Middle frontal gyrus (tissue), 1 donor: Measurements from ENCODE around the gene DGKK.
"Not testable (repeated sequence)": the region's sequence is repeated elsewhere in the genome, so short reads cannot be mapped to it uniquely, and the experiment has no call there.

Experiments
- DNase-seq: peaks from one replicate; pipeline ENCODE4 v3.0.0-alpha.2; 2015; ENCODE audit warnings: low spot score; ENCODE audit errors: extremely low spot score

DGKK gene

DNA sequence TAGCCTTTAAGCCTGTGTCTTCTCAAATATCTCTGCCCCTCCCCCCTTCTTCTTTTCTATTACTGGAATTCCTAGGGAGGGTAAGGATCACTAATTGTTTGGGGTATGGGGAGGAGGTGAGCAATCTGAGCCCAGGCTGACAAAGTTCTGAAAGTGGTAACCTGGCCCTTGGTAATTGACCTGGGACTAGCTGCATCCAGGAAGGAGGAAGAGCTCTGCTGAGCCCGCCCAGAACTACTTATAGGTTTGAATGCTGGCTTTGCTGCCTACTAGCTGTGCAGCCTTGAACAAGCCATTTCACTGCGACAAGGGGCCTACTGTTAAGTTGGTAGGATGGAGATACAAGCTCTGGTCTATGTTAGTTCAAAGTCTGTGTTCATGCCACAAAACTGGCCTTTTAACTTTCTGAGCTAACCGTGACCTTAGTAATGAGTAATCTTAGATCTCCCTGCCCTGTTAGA, 37.8 kb downstream of the DGKK start:
- DNase-seq, result no peak

GRCh38 chrX:50431623-50432022, 39.0 kb downstream of the DGKK start:
- DNase-seq, result no peak

DNA sequence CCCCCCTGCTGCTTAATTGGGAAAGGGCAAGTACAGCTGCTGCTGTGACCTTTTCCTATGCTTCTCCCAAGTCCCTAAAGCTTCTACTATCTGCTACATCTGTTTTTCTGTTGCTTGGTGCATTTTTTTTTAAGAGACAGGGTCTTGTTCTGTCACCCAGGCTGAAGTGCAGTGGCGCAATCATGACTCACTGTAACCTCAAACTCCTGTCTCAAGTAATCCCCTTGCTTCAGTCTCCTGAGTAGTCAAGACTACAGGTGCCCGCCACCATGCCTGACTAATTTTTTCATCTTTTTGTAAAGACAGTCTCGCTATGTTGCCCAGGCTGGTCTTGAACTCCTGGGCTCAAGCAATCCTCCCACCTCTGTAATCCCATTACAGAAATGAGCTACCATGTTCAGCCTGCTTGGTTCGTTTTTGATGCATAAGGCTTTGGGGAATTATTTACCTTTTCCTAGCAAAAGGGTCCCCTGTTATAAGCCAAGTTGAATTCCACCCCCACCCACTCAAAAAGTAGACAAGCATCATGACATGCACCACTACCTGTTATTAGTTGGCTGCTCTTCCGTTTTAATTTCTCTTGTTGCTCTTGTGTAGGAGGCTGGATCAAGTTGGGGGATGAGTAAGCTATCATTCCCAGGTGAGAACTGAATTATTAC, 39.6 kb downstream of the DGKK start:
- no peak for DNase-seq

GRCh38 chrX:50428174-50428573, 42.5 kb downstream of the DGKK start:
- no peak for DNase-seq

GRCh38 chrX:50407976-50408375, 62.6 kb downstream of the DGKK start:
- no peak for DNase-seq

DNA sequence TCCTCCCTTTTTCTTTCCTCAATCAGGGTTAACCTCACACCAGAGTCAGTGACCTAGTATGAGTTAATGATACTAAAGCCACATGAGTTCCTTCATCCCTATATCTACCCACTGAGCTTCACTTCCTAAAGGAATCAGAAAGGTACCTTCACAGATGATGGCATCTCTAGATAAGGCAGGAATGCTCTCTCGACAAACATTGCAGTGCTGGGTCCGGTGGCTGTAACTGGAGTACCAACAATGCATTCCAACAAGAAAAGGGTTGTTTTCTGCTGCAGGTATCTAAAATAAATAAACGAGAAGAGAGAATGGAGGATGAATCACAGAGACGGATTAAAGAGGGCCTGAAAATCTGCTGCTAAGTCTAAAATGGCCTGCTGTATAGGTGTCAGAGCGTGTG, 66.7 kb downstream of the DGKK start:
- no peak for DNase-seq

GRCh38 chrX:50402886-50403285, 67.7 kb downstream of the DGKK start:
- DNase-seq, result no peak

GRCh38 chrX:50393902-50394301, 76.7 kb downstream of the DGKK start:
- DNase-seq, result no peak

- DNase-seq, result no peak
Measured at GRCh38 chrX:50386520-50386919, 84.1 kb downstream of the DGKK start.

DNA sequence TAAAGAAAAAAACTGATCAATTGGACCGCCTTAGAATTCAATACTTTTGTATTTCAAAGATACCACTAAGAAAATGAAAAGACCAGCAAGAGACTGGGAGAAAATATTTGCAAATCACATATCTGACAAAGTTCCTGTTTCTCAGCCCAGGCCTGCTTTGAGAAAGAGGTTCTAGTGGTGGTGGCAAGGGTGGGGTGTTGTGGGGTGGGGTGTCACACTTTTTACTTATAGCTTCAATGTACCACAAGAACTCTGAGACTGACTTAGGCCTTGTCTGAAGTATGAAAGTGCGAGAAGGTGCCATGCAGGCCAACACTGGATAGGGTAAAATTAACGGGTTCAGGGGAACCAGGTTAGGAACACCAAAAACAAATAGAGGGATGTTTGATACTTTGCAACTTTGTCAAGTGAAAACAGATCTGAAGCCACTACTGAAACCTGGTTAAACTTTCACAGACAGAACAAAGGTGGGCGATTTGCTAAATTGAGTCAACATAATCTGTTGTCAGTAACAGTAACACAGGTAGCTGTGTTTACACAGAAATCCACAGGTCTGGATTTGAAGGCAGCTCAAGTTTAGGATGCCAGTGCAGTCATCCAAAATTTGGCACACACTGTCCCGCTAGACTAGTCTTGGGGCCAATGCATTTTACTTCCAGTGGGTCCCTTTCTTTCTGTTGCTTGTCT, 88.8 kb downstream of the DGKK start:
- DNase-seq, result no peak

GRCh38 chrX:50375481-50376267, 95.0 kb downstream of the DGKK start:
- no peak for DNase-seq

DNA sequence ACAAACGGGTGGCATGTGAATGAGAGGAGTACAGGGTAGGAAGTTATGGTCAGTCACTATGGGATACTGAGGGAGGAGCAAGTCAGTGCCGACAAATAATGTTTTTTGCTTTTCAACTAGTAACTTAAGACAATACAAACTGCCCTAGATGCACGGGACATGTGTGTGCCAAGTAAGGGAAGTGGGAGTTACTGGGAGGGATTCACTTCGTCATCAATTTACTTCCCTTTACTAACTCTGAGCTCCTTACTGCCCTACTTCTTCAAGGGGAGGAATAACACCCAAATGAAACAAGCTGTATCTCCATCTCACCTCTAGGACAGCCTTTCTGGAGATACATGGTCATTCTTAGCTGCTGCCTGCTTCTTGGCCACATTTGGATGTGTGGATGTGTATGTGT, 97.7 kb downstream of the DGKK start:
- no peak for DNase-seq

DNA sequence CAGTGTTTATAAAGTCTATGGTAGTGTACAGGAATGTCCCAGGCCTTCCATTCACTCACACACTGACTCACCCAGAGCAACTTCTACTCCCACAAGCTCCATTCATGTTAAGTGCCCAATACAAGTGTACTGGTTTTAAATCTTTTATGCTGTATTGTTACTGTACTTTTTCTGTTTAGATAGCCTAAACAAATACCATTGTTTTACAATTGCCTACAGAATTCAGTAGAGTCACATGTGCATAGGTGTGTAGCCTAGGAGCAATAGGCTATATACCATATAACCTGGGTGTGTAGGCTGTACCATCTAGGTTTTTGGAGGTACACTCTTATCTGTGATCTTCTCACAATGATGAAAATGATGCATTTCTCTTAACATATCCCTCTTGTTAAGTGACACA, 126.7 kb downstream of the DGKK start:
- DNase-seq, result no peak

GRCh38 chrX:50333308-50333707, 137.3 kb downstream of the DGKK start:
- no peak for DNase-seq

DNA sequence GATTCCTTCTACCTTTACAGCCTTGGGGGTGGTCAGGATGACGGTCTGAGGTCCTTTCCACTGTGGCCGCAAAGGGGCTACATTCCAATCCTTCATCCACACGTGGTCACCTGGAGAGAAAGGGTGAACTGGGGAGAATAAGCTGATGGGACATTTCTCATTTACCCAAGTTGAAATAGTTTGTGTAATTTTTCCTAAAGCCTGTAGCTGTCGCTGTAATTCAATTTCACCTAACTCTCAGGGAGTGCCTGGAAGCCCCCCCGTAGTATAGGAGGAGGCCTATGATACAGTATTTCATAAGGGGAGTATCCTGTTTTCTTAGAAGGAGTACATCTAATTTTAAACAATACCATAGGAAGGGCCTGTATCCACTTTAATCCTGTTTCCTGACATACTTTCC, 138.0 kb downstream of the DGKK start:
- DNase-seq, result not testable (repeated sequence)

GRCh38 chrX:50327235-50327634, 143.4 kb downstream of the DGKK start:
- no peak for DNase-seq
